ENCODE results near the gene SDCBP2. TPM values are rescaled to one million over a fixed set of nuclear protein-coding genes. Genes with fewer than 3 reads are reported as not detected.

The SDCBP2 gene
- total RNA-seq, 1 experiment from 2014 or later: 3.3 TPM

DNA sequence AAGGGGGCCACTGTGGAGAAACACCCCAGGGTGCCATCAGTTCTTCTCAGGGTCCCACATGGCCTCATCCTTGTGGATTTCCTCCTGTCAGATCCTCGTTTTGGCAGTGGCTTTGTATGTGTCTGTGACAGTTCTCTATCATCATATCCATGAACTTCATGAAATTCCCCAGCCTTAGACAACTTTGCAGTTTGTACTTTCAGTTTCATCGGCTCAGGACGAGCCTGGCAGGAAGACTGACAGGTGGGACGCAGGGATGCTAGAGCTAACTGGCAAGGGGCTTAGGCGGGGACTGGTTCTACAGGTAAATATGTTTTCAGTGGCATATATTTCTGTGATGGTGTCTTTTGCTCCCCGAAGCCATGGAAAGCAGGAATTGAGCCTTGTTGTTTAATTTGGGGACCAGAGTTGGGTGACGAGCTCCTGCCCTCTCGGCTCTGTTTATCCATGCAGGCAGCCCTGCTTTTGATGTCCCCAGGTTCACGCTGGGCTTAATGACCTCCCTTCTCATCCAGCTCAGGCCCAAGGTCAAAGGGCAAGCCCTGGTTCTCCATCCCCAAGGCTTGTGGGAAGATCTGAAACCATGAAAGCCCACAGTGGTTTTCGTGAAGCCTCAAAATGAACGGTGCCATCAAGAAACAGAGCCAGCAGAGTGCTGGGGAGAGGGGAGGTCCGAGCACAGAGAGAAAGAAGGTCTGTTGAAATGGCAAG, 11.2 kb downstream of the SDCBP2 start (continued):
- TF ChIP-seq SOX15 (CRISPR knock-in tag; IDR thresholded peaks at IDR 0.05) (no peak), RORB (CRISPR knock-in tag; IDR thresholded peaks at IDR 0.05) (no peak), MYBL2 (CRISPR knock-in tag; IDR thresholded peaks at IDR 0.05) (no peak), ZNF232 (CRISPR knock-in tag; IDR thresholded peaks at IDR 0.05) (no peak), HMGA2 (CRISPR knock-in tag; IDR thresholded peaks at IDR 0.05) (no peak), ZNF138 (CRISPR knock-in tag; conservative IDR thresholded peaks at IDR 0.05) (no peak)
- TF ChIP-seq, protein P1, sequence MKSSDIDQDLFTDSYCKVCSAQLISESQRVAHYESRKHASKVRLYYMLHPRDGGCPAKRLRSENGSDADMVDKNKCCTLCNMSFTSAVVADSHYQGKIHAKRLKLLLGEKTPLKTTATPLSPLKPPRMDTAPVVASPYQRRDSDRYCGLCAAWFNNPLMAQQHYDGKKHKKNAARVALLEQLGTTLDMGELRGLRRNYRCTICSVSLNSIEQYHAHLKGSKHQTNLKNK (CRISPR knock-in tag; IDR thresholded peaks at IDR 0.05): no peak

DNA sequence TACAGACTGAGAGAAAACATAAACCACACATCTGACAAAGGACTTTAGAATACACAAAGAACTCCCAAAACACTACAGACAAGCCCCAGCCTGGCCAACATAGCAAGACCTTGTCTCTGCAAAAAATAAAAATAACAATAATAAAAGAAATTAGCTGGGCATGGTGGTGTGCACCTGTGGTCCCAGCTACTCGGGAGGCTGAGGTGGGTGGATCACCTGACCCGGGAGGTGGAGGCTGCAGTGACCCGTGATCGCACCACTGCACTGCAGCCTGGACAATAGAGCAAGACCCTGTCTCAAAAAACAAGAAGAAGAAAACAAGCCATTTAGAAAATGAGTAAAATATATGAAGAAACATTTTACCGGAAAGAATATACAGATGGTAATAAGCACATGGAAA, 13.1 kb downstream of the SDCBP2 start:
- no peak overlapping the region for H3K4me3 Mint-ChIP-seq
- H3K4me1 Mint-ChIP-seq: no peaks in the 10 kb centered on the region; the same call in 1 of the 2 replicates
- DNase-seq (ENCODE audit: low spot score) (no peak), ATAC-seq (no peak)
- ChIA-PET POLR2A (no interaction called here), CTCF (no interaction called here)
- H3K9me3 Mint-ChIP-seq: no peaks in the 10 kb centered on the region
- H3K27ac Mint-ChIP-seq: no peak overlapping the region
- no peaks in the 10 kb centered on the region for H3K36me3 Mint-ChIP-seq
- no peak for TF ChIP-seq SOX15 (CRISPR knock-in tag; IDR thresholded peaks at IDR 0.05)
- TF ChIP-seq, protein P2, sequence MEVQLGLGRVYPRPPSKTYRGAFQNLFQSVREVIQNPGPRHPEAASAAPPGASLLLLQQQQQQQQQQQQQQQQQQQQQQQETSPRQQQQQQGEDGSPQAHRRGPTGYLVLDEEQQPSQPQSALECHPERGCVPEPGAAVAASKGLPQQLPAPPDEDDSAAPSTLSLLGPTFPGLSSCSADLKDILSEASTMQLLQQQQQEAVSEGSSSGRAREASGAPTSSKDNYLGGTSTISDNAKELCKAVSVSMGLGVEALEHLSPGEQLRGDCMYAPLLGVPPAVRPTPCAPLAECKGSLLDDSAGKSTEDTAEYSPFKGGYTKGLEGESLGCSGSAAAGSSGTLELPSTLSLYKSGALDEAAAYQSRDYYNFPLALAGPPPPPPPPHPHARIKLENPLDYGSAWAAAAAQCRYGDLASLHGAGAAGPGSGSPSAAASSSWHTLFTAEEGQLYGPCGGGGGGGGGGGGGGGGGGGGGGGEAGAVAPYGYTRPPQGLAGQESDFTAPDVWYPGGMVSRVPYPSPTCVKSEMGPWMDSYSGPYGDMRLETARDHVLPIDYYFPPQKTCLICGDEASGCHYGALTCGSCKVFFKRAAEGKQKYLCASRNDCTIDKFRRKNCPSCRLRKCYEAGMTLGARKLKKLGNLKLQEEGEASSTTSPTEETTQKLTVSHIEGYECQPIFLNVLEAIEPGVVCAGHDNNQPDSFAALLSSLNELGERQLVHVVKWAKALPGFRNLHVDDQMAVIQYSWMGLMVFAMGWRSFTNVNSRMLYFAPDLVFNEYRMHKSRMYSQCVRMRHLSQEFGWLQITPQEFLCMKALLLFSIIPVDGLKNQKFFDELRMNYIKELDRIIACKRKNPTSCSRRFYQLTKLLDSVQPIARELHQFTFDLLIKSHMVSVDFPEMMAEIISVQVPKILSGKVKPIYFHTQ (CRISPR knock-in tag; IDR thresholded peaks at IDR 0.05): no peak
- TF ChIP-seq, protein P3, sequence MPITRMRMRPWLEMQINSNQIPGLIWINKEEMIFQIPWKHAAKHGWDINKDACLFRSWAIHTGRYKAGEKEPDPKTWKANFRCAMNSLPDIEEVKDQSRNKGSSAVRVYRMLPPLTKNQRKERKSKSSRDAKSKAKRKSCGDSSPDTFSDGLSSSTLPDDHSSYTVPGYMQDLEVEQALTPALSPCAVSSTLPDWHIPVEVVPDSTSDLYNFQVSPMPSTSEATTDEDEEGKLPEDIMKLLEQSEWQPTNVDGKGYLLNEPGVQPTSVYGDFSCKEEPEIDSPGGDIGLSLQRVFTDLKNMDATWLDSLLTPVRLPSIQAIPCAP (CRISPR knock-in tag; IDR thresholded peaks at IDR 0.05): no peak
- TF ChIP-seq, protein P4, sequence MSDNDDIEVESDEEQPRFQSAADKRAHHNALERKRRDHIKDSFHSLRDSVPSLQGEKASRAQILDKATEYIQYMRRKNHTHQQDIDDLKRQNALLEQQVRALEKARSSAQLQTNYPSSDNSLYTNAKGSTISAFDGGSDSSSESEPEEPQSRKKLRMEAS (CRISPR knock-in tag; IDR thresholded peaks at IDR 0.05): no peak
- TF ChIP-seq, protein P5, sequence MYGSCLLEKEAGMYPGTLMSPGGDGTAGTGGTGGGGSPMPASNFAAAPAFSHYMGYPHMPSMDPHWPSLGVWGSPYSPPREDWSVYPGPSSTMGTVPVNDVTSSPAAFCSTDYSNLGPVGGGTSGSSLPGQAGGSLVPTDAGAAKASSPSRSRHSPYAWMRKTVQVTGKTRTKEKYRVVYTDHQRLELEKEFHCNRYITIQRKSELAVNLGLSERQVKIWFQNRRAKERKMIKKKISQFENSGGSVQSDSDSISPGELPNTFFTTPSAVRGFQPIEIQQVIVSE (CRISPR knock-in tag; IDR thresholded peaks at IDR 0.05; ENCODE audit: borderline replicate concordance): no peak
- TF ChIP-seq, protein P6, sequence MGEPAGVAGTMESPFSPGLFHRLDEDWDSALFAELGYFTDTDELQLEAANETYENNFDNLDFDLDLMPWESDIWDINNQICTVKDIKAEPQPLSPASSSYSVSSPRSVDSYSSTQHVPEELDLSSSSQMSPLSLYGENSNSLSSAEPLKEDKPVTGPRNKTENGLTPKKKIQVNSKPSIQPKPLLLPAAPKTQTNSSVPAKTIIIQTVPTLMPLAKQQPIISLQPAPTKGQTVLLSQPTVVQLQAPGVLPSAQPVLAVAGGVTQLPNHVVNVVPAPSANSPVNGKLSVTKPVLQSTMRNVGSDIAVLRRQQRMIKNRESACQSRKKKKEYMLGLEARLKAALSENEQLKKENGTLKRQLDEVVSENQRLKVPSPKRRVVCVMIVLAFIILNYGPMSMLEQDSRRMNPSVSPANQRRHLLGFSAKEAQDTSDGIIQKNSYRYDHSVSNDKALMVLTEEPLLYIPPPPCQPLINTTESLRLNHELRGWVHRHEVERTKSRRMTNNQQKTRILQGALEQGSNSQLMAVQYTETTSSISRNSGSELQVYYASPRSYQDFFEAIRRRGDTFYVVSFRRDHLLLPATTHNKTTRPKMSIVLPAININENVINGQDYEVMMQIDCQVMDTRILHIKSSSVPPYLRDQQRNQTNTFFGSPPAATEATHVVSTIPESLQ (CRISPR knock-in tag; IDR thresholded peaks at IDR 0.05): no peak
- TF ChIP-seq, protein P7, sequence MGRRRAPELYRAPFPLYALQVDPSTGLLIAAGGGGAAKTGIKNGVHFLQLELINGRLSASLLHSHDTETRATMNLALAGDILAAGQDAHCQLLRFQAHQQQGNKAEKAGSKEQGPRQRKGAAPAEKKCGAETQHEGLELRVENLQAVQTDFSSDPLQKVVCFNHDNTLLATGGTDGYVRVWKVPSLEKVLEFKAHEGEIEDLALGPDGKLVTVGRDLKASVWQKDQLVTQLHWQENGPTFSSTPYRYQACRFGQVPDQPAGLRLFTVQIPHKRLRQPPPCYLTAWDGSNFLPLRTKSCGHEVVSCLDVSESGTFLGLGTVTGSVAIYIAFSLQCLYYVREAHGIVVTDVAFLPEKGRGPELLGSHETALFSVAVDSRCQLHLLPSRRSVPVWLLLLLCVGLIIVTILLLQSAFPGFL (CRISPR knock-in tag; IDR thresholded peaks at IDR 0.05; ENCODE audit: borderline replicate concordance): no peak
- TF ChIP-seq OVOL2 (CRISPR knock-in tag; IDR thresholded peaks at IDR 0.05; ENCODE audit: borderline replicate concordance): no peak
- TF ChIP-seq NR1H2 (CRISPR knock-in tag; IDR thresholded peaks at IDR 0.05): no peak
- TF ChIP-seq, protein P8, sequence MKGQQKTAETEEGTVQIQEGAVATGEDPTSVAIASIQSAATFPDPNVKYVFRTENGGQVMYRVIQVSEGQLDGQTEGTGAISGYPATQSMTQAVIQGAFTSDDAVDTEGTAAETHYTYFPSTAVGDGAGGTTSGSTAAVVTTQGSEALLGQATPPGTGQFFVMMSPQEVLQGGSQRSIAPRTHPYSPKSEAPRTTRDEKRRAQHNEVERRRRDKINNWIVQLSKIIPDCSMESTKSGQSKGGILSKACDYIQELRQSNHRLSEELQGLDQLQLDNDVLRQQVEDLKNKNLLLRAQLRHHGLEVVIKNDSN (CRISPR knock-in tag; IDR thresholded peaks at IDR 0.05): no peak
- no peak for TF ChIP-seq ZNF416 (CRISPR knock-in tag; IDR thresholded peaks at IDR 0.05)
- TF ChIP-seq MXD4 (CRISPR knock-in tag; IDR thresholded peaks at IDR 0.05; ENCODE audit: borderline replicate concordance): no peak
- TF ChIP-seq SP1 (CRISPR knock-in tag; conservative IDR thresholded peaks at IDR 0.05): no peak
- TF ChIP-seq, protein P9, sequence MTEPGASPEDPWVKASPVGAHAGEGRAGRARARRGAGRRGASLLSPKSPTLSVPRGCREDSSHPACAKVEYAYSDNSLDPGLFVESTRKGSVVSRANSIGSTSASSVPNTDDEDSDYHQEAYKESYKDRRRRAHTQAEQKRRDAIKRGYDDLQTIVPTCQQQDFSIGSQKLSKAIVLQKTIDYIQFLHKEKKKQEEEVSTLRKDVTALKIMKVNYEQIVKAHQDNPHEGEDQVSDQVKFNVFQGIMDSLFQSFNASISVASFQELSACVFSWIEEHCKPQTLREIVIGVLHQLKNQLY (CRISPR knock-in tag; IDR thresholded peaks at IDR 0.05): no peak
- no peak for TF ChIP-seq ZNF219 (CRISPR knock-in tag; IDR thresholded peaks at IDR 0.05; ENCODE audit: borderline replicate concordance)
- TF ChIP-seq, protein P10, sequence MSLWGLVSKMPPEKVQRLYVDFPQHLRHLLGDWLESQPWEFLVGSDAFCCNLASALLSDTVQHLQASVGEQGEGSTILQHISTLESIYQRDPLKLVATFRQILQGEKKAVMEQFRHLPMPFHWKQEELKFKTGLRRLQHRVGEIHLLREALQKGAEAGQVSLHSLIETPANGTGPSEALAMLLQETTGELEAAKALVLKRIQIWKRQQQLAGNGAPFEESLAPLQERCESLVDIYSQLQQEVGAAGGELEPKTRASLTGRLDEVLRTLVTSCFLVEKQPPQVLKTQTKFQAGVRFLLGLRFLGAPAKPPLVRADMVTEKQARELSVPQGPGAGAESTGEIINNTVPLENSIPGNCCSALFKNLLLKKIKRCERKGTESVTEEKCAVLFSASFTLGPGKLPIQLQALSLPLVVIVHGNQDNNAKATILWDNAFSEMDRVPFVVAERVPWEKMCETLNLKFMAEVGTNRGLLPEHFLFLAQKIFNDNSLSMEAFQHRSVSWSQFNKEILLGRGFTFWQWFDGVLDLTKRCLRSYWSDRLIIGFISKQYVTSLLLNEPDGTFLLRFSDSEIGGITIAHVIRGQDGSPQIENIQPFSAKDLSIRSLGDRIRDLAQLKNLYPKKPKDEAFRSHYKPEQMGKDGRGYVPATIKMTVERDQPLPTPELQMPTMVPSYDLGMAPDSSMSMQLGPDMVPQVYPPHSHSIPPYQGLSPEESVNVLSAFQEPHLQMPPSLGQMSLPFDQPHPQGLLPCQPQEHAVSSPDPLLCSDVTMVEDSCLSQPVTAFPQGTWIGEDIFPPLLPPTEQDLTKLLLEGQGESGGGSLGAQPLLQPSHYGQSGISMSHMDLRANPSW (CRISPR knock-in tag; conservative IDR thresholded peaks at IDR 0.05; ENCODE audit: low read depth): no peak
- H3K27me3 Mint-ChIP-seq (ENCODE audit: low read depth): peaks cover 44% of the 10 kb centered on the region
